Fibroblast of lung (primary cell): ENCODE data around the gene RBM39. TPM values are rescaled to one million over a fixed set of nuclear protein-coding genes. Genes with fewer than 3 reads are reported as not detected.
"Not testable (repeated sequence)": the region's sequence is repeated elsewhere in the genome, so short reads cannot be mapped to it uniquely, and the experiment has no call there.

Source experiments
- DNase-seq, 2 donors: peaks; one replicate each; pipeline versions ENCODE4 v3.0.0 to v3.0.0-alpha.2; 2010; ENCODE audit warnings: low read depth in 2 of 2
- H2AFZ ChIP-seq: 2 replicates; pipeline ENCODE4 v1.5.1; 2012; ENCODE audit warnings: low read length, control low read depth, inconsistent platforms
- H3K27ac ChIP-seq: 2 replicates; pipeline ENCODE4 v1.5.1; 2011; ENCODE audit warnings: low read length, control low read depth; ENCODE audit not compliant: insufficient read depth
- H3K27me3 ChIP-seq: 2 replicates; pipeline ENCODE4 v1.5.1; 2011; ENCODE audit warnings: mild to moderate bottlenecking, low read length; ENCODE audit not compliant: control insufficient read depth, insufficient read depth
- H3K36me3 ChIP-seq: 2 replicates; pipeline ENCODE4 v1.5.1; 2011; ENCODE audit warnings: low read length; ENCODE audit not compliant: control insufficient read depth, insufficient read depth
- H3K4me1 ChIP-seq: 2 replicates; pipeline ENCODE4 v1.5.1; 2011; ENCODE audit warnings: low read length; ENCODE audit not compliant: control insufficient read depth, insufficient read depth; ENCODE audit errors: extremely low read depth
- H3K4me2 ChIP-seq: 2 replicates; pipeline ENCODE4 v1.5.1; 2011; ENCODE audit warnings: low read length, control low read depth; ENCODE audit not compliant: insufficient read depth; ENCODE audit errors: extremely low read depth
- H3K4me3 ChIP-seq, 4 experiments: fragments of 200-600 bp in 1 of 4; sonication (generic) in 1 of 4; replicated peaks in 1 of 4; 2 replicates each; pipeline ENCODE4 v1.5.1; 2011 to 2016; ENCODE audit warnings: low read length in 4 of 4, low read depth in 3 of 4, mild to moderate bottlenecking in 3 of 4, control low read depth in 2 of 4, inconsistent platforms in 1 of 4, mixed read lengths in 1 of 4; ENCODE audit not compliant: insufficient read depth in 1 of 4; ENCODE audit errors: control extremely low read depth in 1 of 4
- H3K79me2 ChIP-seq: 2 replicates; pipeline ENCODE4 v1.5.1; 2012; ENCODE audit warnings: mild to moderate bottlenecking, low read length, inconsistent platforms; ENCODE audit not compliant: control insufficient read depth, insufficient read depth
- H3K9ac ChIP-seq: 2 replicates; pipeline ENCODE4 v1.5.1; 2011; ENCODE audit warnings: mild to moderate bottlenecking, low read length, control low read depth; ENCODE audit not compliant: insufficient read depth
- H3K9me3 ChIP-seq: 2 replicates; pipeline ENCODE4 v1.5.1; 2012; ENCODE audit warnings: low read depth, low read length; ENCODE audit not compliant: control insufficient read depth, insufficient read depth
- H4K20me1 ChIP-seq: 2 replicates; pipeline ENCODE4 v1.5.1; 2011; ENCODE audit warnings: low read length; ENCODE audit not compliant: control insufficient read depth, insufficient read depth; ENCODE audit errors: extremely low read depth
- EZH2 ChIP-seq: IDR thresholded peaks from 2 replicates; pipeline ENCODE4 v1.5.1; 2012; ENCODE audit warnings: low read length, control low read depth, mild to moderate bottlenecking; ENCODE audit errors: missing control alignments
- polyA plus RNA-seq, 2 donors: library from polyadenylated mRNA; depleted of rRNA in 1 of 2; stranded (reverse) in 1 of 2; unstranded in 1 of 2; fragments of >200 nt; gene quantifications; 2 replicates each; pipeline ENCODE4 v1.2.1, GENCODE V29; 2011 to 2012; ENCODE audit warnings: missing spikeins in 1 of 2
- total RNA-seq: library from RNA; depleted of rRNA; stranded (reverse); fragments of >200 nt; gene quantifications from 2 replicates; pipeline ENCODE4 v1.2.1, GENCODE V29; 2014
- TF ChIP-seq, protein P1 (sequence below), 2 donors: IDR thresholded peaks in 1 of 2; conservative IDR thresholded peaks in 1 of 2; 1 replicate in 1 of 2; 2 replicates in 1 of 2; pipeline ENCODE4 v1.5.1; 2011 to 2012; ENCODE audit warnings: low read length in 2 of 2, control low read depth in 1 of 2, inconsistent platforms in 1 of 2, low read depth in 1 of 2, mild to moderate bottlenecking in 1 of 2

The RBM39 gene
- total and polyA plus RNA-seq, 2 donors (not counting 1 experiment from before 2014, with no cell fraction given) = 57.7 to 465 TPM

DNA sequence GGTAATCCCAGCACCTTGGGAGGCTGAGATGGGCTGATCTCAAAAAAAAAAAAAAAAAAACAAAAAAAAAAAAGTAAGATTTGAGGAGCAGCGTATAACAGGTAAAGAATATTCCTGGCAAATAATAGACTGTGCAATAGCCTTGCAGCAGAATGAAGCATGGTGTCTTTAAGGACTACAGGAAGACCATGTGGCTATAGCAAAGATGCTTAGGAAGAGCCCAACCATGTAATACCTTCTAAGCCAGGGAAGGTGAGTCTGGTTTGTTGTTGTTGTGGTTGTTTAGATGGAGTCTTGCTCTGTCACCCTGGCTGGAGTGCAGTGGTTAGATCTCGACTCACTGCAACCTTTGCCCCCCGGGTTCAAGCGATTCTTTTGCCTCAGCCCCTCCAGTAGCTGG lies 14.3 kb upstream of the RBM39 start:
- Histone ChIP-seq H3K4me2 (no peak overlapping the region), H4K20me1 (no peaks in the 10 kb centered on the region), H2AFZ (no peak overlapping the region), H3K9ac (no peak overlapping the region), H3K27me3 (no peaks in the 10 kb centered on the region), H3K79me2 (no peaks in the 10 kb centered on the region), H3K36me3 (no peaks in the 10 kb centered on the region), H3K27ac (no peak overlapping the region), H3K4me3 (no peak overlapping the region), H3K4me1 (peaks cover 4% of the 10 kb centered on the region), H3K9me3 (no peaks in the 10 kb centered on the region)
- no peak for TF ChIP-seq EZH2
- TF ChIP-seq, protein P1, sequence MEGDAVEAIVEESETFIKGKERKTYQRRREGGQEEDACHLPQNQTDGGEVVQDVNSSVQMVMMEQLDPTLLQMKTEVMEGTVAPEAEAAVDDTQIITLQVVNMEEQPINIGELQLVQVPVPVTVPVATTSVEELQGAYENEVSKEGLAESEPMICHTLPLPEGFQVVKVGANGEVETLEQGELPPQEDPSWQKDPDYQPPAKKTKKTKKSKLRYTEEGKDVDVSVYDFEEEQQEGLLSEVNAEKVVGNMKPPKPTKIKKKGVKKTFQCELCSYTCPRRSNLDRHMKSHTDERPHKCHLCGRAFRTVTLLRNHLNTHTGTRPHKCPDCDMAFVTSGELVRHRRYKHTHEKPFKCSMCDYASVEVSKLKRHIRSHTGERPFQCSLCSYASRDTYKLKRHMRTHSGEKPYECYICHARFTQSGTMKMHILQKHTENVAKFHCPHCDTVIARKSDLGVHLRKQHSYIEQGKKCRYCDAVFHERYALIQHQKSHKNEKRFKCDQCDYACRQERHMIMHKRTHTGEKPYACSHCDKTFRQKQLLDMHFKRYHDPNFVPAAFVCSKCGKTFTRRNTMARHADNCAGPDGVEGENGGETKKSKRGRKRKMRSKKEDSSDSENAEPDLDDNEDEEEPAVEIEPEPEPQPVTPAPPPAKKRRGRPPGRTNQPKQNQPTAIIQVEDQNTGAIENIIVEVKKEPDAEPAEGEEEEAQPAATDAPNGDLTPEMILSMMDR (conservative IDR thresholded peaks at IDR 0.05 in 1 of 2, IDR thresholded peaks at IDR 0.05 in 1 of 2; ENCODE audit: low read depth in 1 of 2, low read length in 2 of 2) = no peak
- DNase-seq = no peak

GRCh38 chr20:35750611-35751010 lies 8.6 kb upstream of the RBM39 start:
- Histone ChIP-seq H3K4me2 (no peak overlapping the region), H3K4me1 (no peaks in the 10 kb centered on the region), H3K79me2 (no peaks in the 10 kb centered on the region), H3K9ac (no peak overlapping the region), H3K9me3 (no peaks in the 10 kb centered on the region), H2AFZ (no peak overlapping the region), H3K4me3 (no peak overlapping the region), H3K27me3 (no peaks in the 10 kb centered on the region), H4K20me1 (no peaks in the 10 kb centered on the region), H3K27ac (no peak overlapping the region), H3K36me3 (no peaks in the 10 kb centered on the region)
- DNase-seq = no peak
- no peak for TF ChIP-seq EZH2
- TF ChIP-seq, protein P1 (conservative IDR thresholded peaks at IDR 0.05 in 1 of 2, IDR thresholded peaks at IDR 0.05 in 1 of 2; ENCODE audit: low read depth in 1 of 2, low read length in 2 of 2) = no peak

GRCh38 chr20:35744492-35744841 lies 2.4 kb upstream of the RBM39 start:
- H3K4me2 ChIP-seq, H3K36me3 ChIP-seq, DNase-seq, H2AFZ ChIP-seq, H3K27me3 ChIP-seq, H3K4me3 ChIP-seq, H3K9me3 ChIP-seq, H3K4me1 ChIP-seq, H3K9ac ChIP-seq, H4K20me1 ChIP-seq: not testable (repeated sequence)
- peaks cover 30% of the 10 kb centered on the region for H3K79me2 ChIP-seq
- peak overlapping the region; percentile 99 for H3K27ac ChIP-seq
